Hippocampal formation (tissue), 2 donors: ENCODE results near the gene DNHD1.
A peak's percentile ranks its signal among the peaks of the same experiment; 100 is the strongest.

Source experiments
- DNase-seq, 2 donors: peaks; one replicate each; lab custom pipeline; 2025; lab: John Stamatoyannopoulos, UW

The DNHD1 gene

GRCh38 chr11:6587360-6587953 is 90.4 kb downstream of the DNHD1 start:
- peak in 1 of 2 donors; percentile 47 for DNase-seq

DNA sequence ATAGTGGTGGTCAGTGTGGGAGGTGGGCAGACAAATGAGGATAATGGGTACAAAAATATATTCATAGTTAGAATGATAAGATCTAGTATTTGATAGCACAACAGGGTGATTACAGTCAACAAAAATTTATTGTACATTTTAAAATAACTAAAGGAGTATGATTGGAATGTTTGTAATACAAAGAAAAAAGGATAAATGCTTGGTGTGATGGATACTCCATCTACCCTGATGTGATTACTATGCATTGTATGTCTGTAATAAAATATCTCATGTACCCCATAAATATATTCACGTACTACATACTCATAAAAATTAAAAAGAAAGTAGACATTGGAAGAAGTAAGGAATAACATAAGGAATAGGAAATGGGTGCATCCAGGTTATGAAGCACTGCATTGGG is 90.9 kb downstream of the DNHD1 start:
- DNase-seq: no peak

GRCh38 chr11:6594142-6594768 is 97.2 kb downstream of the DNHD1 start:
- DNase-seq: no peak

DNA sequence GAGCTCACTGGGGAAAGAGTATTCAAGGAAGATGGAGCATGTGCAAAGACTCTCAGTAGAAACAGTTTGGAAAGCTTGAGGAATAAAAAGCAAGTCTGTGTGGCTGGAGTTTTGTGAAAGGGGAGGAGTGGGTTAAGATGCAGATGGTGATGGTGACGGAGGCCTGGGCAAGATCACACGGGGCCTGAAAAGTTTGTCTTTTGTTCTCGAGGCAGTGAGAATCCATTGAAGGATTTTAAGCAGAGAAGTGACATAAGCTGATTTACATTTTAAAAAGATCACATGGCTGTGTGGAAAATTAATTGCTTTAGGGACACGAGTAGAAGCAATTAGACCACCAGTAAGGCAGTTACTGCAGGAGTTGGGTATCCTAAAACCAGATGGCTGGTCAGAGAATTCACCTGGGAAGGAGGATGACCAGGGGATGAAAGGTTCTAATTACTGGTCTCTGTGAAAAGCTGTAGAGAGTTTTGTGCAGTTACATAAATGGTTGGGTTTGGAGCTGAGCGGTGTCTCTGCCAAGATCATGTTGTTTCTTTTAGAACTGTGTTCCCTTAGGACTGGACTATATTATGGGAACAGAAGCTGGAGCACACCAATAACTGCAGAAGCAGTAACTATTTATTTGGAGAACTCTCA is 99.3 kb downstream of the DNHD1 start:
- DNase-seq: peak; percentile 29 to 74

- no peak for DNase-seq
Observed at GRCh38 chr11:6598555-6598954, 101.5 kb downstream of the DNHD1 start.

GRCh38 chr11:6599449-6599848 is 102.4 kb downstream of the DNHD1 start:
- no peak for DNase-seq

DNA sequence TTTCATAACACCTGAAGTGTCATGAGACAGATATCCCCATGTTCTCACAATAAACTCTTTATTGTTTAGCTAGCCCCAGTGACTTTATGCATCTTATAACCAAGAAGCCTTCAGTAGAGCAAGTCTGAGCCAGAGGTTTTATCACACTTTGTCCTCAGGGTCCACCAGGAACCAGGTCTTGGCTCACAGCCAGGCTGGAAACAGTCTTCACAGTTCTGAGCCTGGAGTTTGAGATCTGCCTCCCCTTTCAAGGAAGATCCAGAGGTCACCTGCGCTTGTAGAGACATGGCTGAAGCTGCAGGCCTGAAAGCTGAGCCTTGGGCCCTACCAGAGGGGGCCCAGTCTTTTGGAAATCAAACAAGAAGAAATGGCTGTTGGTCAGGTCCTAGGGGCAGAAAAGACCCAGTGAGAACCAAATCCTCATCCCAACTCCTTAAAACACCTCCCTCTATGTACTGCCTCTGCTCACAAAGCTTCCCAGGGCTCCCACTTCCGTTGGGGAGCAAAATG is 102.9 kb downstream of the DNHD1 start:
- no peak for DNase-seq

DNA sequence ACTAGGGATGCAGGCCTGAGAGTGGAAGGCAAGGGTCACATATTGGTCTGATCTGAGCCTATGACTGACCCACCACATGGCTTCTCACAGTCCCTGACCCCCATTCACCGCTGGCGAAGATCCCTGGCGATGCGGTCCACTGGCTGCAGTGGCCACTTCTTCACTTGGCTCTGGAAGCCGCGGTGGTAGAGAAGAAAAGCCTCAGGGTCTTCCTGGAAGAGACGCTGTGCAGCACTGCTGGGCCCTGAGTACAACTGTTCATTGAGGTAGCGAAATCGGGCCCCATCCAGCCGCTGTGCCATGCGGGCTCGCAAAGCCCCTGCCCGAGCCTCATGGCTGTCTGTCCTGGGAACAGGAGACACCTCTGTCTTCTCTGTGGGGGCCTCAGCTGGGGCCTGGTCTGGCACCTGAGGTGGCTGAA is 104.0 kb downstream of the DNHD1 start:
- no peak for DNase-seq

DNA sequence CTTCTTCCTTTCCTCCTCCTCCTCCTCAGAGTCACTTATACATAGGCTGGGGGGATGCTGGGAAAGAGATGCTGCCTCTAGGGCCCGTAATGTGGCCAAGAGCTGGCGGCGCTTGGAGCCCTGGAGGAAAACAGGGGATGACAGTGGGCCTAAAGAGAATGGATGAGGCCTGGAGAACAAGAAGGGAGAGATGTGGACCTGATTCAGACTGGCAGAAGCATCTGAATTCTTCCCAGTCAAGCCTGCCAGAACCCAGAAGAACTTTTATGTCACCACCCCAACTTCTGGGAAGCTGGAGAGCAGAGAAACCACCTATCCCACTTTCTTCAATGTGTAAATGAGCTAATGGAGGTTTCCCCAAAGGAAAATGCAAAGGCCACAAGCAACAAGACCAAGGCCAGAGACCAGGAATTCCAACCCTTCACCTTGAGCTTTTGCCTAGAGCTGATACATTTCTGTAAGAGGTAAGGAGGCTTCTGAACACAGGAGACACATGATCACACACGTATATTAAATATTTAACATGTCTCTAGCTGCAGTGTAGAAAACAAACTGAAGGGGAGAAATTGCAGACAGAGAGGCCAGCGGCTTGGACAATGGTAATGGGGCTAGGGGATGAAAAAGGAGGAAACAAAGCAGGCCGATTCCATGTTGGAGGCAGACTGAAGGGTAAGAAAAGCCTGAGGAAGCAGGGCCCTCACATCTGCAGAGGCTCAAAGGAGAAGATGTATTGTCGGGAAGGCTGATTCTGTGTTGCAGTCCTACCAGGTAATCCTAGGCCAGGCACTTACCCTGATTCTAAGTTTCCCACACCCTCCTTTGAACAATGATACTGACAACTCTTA is 105.2 kb downstream of the DNHD1 start:
- no peak for DNase-seq

GRCh38 chr11:6603287-6604080 is 106.4 kb downstream of the DNHD1 start, which contains the start of the genes ILK and RRP8:
Gene ILK, plus strand, starts transcription at chr11:6603774. Its CDS starts 498 bp downstream, at chr11:6604272.
Gene RRP8, minus strand, starts transcription at chr11:6603616. Its CDS starts 114 bp downstream, at chr11:6603502.
- DNase-seq: peak; percentile 91 to 93

- peak; percentile 39 to 55 for DNase-seq
Observed at GRCh38 chr11:6604081-6604626, 107.1 kb downstream of the DNHD1 start.

DNA sequence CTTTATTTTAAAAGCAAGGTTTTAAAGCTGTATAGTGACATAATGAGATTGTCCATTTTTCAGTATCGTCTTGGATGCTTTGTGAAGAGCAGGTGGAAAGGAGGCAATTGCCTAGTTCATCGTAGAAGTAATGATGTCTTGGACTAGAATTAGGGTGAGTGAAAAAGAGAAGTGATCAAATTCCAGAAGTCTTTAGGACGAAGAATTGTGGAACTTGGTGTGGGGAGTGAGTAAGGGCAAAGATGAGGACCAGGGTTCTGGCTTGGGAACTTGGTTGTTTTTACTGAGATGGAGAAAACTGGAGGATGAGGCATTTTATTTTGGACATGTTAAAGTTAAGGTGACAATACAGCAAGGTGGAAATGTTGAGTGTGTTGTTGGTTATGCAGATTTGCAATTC is 107.7 kb downstream of the DNHD1 start:
- no peak for DNase-seq

DNA sequence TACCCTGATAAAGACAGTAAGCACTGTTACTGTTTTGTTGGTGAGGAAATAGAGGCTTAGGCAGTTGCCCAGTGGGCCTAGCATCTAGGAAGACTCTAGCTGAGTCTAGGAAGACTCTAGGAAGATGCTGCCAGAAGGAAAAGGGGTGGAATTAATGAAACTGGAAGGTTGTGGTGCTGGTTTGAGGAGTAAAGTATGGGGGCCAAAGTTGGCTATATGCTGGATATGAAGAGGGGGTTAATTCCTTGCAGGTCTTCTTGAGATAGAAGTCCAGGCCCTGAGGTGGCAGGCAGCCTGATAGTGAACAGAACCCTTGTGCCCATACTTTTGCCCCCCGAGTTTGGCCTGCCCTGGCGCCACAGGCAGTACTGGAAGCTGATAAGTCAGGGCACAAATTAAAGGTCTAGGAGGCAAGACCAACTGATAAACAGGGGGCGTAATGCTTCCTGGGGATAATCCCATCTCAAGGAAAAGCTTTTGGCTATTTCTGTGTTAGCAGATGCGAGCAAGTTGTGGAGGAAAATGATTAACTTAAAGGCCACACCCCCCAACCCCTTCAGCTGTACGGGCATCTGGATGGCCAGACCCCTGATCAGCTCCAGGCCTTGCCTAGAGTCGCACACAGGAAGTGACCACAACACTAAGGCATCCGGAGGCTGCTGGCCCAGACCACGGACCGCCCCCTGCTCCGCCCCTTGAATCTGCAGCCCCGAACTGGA is 109.5 kb downstream of the DNHD1 start:
- DNase-seq: peak; percentile 73 to 80

GRCh38 chr11:6607190-6607795 is 110.2 kb downstream of the DNHD1 start:
- DNase-seq: no peak

- DNase-seq: no peak
Observed at GRCh38 chr11:6608011-6608410, 110.9 kb downstream of the DNHD1 start.

GRCh38 chr11:6608726-6609501 is 111.8 kb downstream of the DNHD1 start:
- DNase-seq: no peak

DNA sequence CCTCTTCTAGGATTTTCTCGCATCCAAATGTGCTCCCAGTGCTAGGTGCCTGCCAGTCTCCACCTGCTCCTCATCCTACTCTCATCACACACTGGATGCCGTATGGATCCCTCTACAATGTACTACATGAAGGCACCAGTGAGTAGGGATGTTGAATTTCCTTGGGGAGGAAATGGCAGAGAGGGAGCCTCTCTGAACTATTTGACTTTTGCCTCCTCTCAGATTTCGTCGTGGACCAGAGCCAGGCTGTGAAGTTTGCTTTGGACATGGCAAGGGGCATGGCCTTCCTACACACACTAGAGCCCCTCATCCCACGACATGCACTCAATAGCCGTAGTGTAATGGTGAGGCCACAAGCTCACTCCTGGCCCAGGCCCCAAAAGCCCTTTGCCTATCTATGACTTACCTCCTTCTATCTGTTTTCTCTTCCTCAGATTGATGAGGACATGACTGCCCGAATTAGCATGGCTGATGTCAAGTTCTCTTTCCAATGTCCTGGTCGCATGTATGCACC is 112.5 kb downstream of the DNHD1 start:
- DNase-seq: no peak

- DNase-seq: no peak
Observed at GRCh38 chr11:6610591-6610990, 113.5 kb downstream of the DNHD1 start.
